PC-9 (cell line): ENCODE measurements around the gene COL1A2. TPM values are rescaled to one million over a fixed set of nuclear protein-coding genes. Genes with fewer than 3 reads are reported as not detected.
A peak's percentile ranks its signal among the peaks of the same experiment; 100 is the strongest.

Experiments used
- BruUV-seq: library from RNA; stranded (reverse); fragments of 400-500 nt; replicated peaks from 2 replicates; lab custom pipeline; 2021; lab: Mats Ljungman, UMichigan
- CTCF ChIA-PET: fragments of 300-600 bp; sonication (Branson Sonifier 250); formaldehyde crosslinking; loops from one replicate; lab custom pipeline; 2022; ENCODE audit warnings: antibody characterized with exemption; lab: Charles Lee
- POLR2A ChIA-PET: fragments of 300-600 bp; sonication (Branson Sonifier 250); formaldehyde crosslinking; loops from one replicate; lab custom pipeline; 2022; ENCODE audit warnings: antibody characterized with exemption; ENCODE audit not compliant: unreplicated experiment; lab: Charles Lee
- DNase-seq, 2 experiments: peaks; one replicate each; pipeline versions ENCODE4 v3.0.0 to v3.0.0-alpha.2; 2015 to 2022; ENCODE audit warnings: mixed read lengths in 1 of 2
- H2AFZ ChIP-seq: fragments of 200-600 bp; sonication (generic); 2 replicates; pipeline ENCODE4 v1.8.1; 2017; ENCODE audit warnings: antibody characterized with exemption
- H3F3A ChIP-seq: fragments of 200-600 bp; sonication (generic); 2 replicates; pipeline ENCODE4 v1.8.1; 2017; ENCODE audit warnings: antibody characterized with exemption, mild to moderate bottlenecking, low read depth; ENCODE audit not compliant: insufficient read depth
- H3K27ac ChIP-seq: fragments of 200-600 bp; sonication (generic); 2 replicates; pipeline ENCODE4 v1.6.1; 2016; ENCODE audit warnings: mixed run types
- H3K27me3 ChIP-seq: fragments of 200-600 bp; sonication (generic); 2 replicates; pipeline ENCODE4 v1.6.1; 2016; ENCODE audit warnings: low read depth, mixed run types; ENCODE audit not compliant: insufficient read depth
- H3K36me3 ChIP-seq: fragments of 200-600 bp; sonication (generic); 2 replicates; pipeline ENCODE4 v1.6.1; 2016; ENCODE audit warnings: low read depth, mixed run types
- H3K4me1 ChIP-seq: fragments of 200-600 bp; sonication (generic); replicated peaks from 2 replicates; pipeline ENCODE4 v1.6.1; 2016; ENCODE audit warnings: mixed run types; ENCODE audit not compliant: insufficient read depth
- H3K4me2 ChIP-seq: fragments of 200-600 bp; sonication (generic); 2 replicates; pipeline ENCODE4 v1.6.1; 2017; ENCODE audit warnings: mixed run types
- H3K4me3 ChIP-seq: fragments of 200-600 bp; sonication (generic); 2 replicates; pipeline ENCODE4 v1.6.1; 2016; ENCODE audit warnings: mixed run types
- H3K79me2 ChIP-seq: fragments of 200-600 bp; sonication (generic); 2 replicates; pipeline ENCODE4 v1.6.1; 2017; ENCODE audit warnings: low read depth, mixed run types
- H3K9me2 ChIP-seq: fragments of 200-600 bp; sonication (generic); 2 replicates; pipeline ENCODE4 v1.8.1; 2017; ENCODE audit warnings: mild to moderate bottlenecking; ENCODE audit not compliant: insufficient read depth
- H3K9me3 ChIP-seq: fragments of 200-600 bp; sonication (generic); 2 replicates; pipeline ENCODE4 v1.8.1; 2016; ENCODE audit warnings: low read depth; ENCODE audit not compliant: insufficient read depth
- H4K20me1 ChIP-seq: fragments of 200-600 bp; sonication (generic); 2 replicates; pipeline ENCODE4 v1.8.1; 2017; ENCODE audit not compliant: insufficient read depth
- EZH2 ChIP-seq: fragments of 200-600 bp; sonication (generic); IDR thresholded peaks from 2 replicates; pipeline ENCODE4 v1.8.0; 2017; ENCODE audit warnings: antibody characterized with exemption, low read depth
- intact Hi-C: fragments of 100-400 bp; cut with micrococcal nuclease; formaldehyde crosslinking; loops from one replicate; pipeline ENCODE4 v1.10.0; 2022; ENCODE audit not compliant: unreplicated experiment
- total RNA-seq: library from RNA; stranded (reverse); gene quantifications from 2 replicates; pipeline ENCODE4 v1.2.3, GENCODE V29; 2021
- TF ChIP-seq, protein P1 (sequence below): fragments of 200-600 bp; sonication (generic); conservative IDR thresholded peaks from 2 replicates; pipeline ENCODE4 v1.6.1; 2017; ENCODE audit warnings: mixed run types, antibody characterized with exemption, mild to moderate bottlenecking, moderate library complexity

COL1A2 gene
- total RNA-seq, 1 experiment from 2014 or later: not detected

DNA sequence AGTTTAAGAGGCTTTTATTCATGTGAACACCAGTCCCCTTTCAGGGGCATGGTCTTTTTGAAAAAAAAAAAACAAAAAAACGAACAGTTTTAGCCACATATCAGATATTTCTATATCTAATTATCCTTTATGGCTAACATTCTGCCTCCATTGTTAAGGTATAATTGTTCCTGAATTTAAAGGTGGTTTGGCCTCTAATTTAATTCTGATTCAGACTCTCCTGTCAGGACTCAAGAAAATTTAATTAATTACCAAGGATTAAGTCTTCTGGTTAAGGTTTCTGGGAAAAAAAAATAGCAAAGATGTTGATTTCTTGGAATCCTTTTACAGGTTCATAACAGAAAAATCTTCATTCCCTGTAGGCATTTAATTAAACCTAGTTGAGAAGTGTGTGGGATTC, 27.4 kb downstream of the COL1A2 start:
- no peak overlapping the region for H2AFZ ChIP-seq

DNA sequence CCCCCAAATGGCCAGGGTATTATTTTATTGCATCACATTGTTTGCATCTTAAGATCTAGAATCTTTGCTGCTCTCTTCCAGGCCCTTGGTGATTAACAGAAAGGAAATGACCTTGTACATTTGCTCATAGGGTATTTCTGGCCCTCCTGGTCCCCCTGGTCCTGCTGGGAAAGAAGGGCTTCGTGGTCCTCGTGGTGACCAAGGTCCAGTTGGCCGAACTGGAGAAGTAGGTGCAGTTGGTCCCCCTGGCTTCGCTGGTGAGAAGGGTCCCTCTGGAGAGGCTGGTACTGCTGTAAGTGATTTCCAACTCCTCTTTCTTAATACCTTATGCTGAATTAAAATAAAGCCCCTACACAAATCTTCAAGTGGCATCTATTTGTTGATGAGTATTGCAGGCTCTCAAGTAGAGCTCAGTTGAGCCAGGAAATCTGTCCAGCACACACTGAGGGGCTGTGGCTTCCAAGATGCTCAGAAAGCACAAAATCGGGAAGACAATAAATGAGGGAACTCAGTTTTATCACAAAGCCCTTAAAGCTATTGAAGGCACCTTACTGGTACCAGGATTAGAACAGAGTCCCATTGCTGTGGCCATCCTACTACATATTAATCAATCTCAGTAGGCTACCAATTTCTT, 28.2 kb downstream of the COL1A2 start:
- Histone ChIP-seq H3K27me3 (no peaks in the 10 kb centered on the region), H4K20me1 (no peaks in the 10 kb centered on the region), H3F3A (no peaks in the 10 kb centered on the region), H3K27ac (no peak overlapping the region), H3K4me3 (no peak overlapping the region), H3K79me2 (no peaks in the 10 kb centered on the region), H3K4me2 (no peak overlapping the region), H3K4me1 (no peaks in the 10 kb centered on the region; the same call in 1 of the 2 replicates), H3K9me3 (no peaks in the 10 kb centered on the region), H3K36me3 (no peaks in the 10 kb centered on the region), H2AFZ (no peak overlapping the region), H3K9me2 (no peaks in the 10 kb centered on the region)
- CTCF ChIA-PET: no interaction called here
- BruUV-seq: no TSS peak
- DNase-seq: no peak
- POLR2A ChIA-PET: no interaction called here
- intact Hi-C loops: no loop called here
- TF ChIP-seq EZH2: no peak
- TF ChIP-seq, protein P1, sequence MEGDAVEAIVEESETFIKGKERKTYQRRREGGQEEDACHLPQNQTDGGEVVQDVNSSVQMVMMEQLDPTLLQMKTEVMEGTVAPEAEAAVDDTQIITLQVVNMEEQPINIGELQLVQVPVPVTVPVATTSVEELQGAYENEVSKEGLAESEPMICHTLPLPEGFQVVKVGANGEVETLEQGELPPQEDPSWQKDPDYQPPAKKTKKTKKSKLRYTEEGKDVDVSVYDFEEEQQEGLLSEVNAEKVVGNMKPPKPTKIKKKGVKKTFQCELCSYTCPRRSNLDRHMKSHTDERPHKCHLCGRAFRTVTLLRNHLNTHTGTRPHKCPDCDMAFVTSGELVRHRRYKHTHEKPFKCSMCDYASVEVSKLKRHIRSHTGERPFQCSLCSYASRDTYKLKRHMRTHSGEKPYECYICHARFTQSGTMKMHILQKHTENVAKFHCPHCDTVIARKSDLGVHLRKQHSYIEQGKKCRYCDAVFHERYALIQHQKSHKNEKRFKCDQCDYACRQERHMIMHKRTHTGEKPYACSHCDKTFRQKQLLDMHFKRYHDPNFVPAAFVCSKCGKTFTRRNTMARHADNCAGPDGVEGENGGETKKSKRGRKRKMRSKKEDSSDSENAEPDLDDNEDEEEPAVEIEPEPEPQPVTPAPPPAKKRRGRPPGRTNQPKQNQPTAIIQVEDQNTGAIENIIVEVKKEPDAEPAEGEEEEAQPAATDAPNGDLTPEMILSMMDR: no peak

More for the DNA sequence above, 27.4 kb downstream of the COL1A2 start:
- Histone ChIP-seq H3K4me1 (no peaks in the 10 kb centered on the region; the same call in 1 of the 2 replicates), H3K9me2 (no peaks in the 10 kb centered on the region), H3K4me3 (no peak overlapping the region), H3K9me3 (no peaks in the 10 kb centered on the region), H3K4me2 (no peak overlapping the region), H3K36me3 (no peaks in the 10 kb centered on the region), H3K79me2 (no peaks in the 10 kb centered on the region), H3K27me3 (no peaks in the 10 kb centered on the region), H4K20me1 (no peaks in the 10 kb centered on the region), H3F3A (no peaks in the 10 kb centered on the region), H3K27ac (no peak overlapping the region)
- DNase-seq: no peak
- ChIA-PET POLR2A (no interaction called here), CTCF (no interaction called here)
- no peak for TF ChIP-seq EZH2
- TF ChIP-seq, protein P1: no peak
- intact Hi-C loops: no loop called here
- BruUV-seq: no TSS peak

DNA sequence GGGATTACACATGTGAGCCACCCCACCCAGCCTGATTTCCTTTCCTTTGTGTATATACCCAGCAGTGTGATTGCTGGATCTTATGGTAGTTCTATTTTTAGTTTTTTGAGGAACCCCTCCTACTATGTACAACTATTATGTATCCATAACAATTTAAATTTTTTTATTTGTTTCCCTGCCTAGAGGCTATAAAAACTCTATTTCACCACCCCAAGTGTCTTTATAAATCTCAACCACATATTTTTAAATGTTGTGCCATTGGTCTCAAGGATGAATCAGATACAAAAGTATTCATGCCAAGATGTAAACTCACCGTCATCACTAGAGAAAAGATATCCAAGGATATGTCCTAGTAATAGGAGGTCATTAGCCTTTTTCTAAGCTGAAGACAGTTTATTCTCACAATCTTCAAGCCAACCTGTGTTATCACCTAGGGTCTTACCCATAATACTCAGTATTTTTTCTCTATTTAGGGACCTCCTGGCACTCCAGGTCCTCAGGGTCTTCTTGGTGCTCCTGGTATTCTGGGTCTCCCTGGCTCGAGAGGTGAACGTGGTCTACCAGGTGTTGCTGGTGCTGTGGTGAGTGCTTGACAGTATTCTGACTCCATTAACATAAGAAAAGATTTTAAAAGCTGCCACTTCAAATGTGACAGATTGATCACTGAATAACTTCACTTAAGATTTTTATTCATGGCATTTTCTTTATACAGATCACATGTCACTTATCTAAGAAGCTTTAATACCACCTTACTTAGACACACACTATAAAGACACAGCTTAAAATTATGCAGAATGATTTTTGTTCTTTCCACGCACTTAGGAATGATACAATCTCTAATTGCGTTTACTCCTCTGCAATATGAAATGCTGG, 29.4 kb downstream of the COL1A2 start:
- Histone ChIP-seq H3K79me2 (no peaks in the 10 kb centered on the region), H3F3A (no peaks in the 10 kb centered on the region), H3K4me1 (no peaks in the 10 kb centered on the region; the same call in 1 of the 2 replicates), H3K27ac (no peak overlapping the region), H3K36me3 (no peaks in the 10 kb centered on the region), H4K20me1 (no peaks in the 10 kb centered on the region), H2AFZ (no peak overlapping the region), H3K9me2 (0 out of 2 replicates have a peak, but pooled peaks cover 6% of the 10 kb centered on the region), H3K27me3 (no peaks in the 10 kb centered on the region), H3K4me2 (no peak overlapping the region), H3K4me3 (no peak overlapping the region), H3K9me3 (no peaks in the 10 kb centered on the region)
- peak in 1 of 2 experiments; percentile 63 for DNase-seq
- BruUV-seq: no TSS peak
- ChIA-PET CTCF (no interaction called here), POLR2A (interaction anchor here (0.7 kb wide), 1 partner anchor 123 kb away, joined by 6 read pairs; no protein-coding TSS in a partner anchor)
- intact Hi-C loops: no loop called here
- TF ChIP-seq, protein P1: no peak
- TF ChIP-seq EZH2: no peak
